Measurements from ENCODE around the gene BMP6.

The BMP6 gene

DNA sequence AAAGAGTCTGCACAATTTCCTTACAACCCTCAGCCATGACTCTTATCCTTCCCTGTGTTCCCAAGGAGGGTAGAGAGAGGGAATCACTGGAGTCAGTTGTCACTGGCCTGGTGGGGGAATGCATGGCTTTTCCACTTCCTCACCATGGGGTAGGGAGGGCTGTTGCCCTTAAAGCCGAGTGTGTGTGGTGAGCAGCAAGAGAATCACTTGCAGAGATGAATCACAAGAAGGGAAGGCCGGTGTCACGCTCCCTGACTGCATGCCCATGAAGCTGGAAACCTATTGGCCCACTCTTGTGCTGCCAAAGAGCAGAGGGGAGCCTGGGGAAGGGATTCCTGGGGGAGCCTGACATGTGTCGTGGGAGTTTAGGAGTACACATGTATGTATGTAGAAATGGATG is 18.1 kb upstream of the BMP6 start:
- no peak for DNase-seq

DNA sequence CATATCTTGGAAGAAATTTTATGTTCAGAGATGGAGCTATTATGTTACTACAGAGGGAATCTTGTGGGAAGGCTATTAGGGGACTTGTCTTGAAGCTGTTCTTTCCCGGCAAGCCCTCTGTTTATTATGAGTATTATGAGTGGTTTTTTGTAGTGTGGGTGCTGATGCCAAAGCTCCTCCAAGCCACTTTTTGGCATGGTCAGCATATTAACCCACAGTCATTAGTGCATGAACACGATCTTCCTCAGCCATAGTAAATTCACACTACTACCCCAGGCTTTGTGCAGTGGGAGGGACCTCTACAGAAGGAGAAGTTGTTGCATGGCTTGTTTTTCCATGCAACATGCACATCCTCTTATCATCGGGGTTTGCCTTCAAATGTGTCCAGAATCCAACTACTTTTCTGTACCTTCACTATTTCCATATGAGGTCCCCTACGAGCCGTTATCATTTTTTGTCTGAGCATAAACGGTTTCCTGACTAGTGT is 6.5 kb upstream of the BMP6 start:
- DNase-seq: no peak

DNA sequence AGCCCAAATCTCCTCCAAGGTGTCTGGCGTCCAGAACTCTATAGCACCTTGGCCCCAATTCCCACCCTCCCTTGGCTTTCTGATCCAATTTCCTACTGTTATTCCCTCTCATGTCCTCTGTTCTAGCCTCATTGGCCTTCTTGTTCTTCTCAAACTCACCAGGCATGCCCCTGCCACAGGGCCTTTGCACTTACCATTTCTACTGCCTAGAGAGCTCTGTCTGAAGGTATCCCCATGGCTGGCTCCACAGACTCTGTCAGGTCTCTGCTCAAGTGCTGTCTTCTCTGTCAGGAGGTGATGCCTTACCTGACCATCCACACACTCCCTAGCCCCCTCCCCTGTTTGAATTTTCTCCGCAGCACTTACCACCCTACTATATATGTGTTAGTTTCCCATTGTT is 5.6 kb upstream of the BMP6 start:
- DNase-seq: no peak

DNA sequence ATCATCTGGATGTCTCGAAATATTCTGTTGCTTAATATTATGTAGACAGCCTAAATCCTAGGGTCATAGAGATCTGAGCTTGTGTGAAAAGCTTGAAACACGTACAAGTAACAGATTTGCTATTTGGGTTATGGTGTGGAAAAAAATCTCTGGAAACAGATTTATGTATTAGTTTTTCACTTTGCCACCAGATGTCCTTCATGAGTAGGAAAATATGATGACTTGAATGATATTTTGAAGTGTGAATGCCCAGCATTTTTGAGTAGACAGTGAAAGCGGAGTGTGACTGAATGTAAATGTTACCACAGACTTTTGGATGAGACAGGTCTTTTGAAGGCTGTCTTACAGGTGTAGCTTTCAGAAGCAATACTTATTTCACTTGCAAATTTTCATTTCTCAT is 4.2 kb upstream of the BMP6 start:
- no peak for DNase-seq

DNA sequence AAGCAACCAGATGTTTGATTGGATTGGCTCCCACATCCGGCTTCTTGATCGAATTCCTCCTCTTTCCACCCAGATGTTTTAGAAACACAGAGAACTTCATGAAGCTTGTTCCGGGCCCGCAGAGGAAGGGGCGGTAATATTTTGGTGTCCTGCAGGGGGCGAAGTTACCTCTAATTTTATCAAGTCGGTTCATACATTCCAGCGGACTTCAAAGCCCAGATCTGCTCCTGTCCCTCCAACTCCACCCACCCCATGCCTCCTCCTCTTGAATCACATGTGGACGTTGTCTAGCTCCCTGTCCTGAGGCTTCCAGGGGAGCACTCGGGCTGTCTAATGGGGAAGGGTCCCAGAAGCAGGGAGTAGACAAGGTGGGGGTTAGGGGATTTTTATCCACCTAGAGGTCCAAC is 2.9 kb upstream of the BMP6 start:
- DNase-seq: peak; percentile 61

DNA sequence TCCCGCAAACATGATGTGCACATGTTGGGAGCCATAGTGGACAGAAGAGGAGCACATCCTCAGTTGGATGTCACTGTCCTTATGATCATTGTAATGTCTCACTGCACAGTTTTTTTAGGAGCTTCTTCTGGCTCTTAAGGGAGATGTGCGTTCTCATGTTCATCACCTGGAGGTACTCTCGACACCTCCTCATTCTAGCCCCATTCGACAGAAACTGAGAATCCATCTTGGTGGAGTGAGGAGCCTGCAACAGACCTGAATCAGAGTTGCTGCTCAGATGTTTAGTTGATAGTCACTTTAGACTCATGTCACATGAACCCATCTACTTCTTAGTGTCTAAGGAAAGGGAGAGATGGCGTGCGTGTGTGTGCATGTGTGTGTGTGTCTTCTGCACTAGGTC is 2.3 kb upstream of the BMP6 start:
- DNase-seq: no peak

DNA sequence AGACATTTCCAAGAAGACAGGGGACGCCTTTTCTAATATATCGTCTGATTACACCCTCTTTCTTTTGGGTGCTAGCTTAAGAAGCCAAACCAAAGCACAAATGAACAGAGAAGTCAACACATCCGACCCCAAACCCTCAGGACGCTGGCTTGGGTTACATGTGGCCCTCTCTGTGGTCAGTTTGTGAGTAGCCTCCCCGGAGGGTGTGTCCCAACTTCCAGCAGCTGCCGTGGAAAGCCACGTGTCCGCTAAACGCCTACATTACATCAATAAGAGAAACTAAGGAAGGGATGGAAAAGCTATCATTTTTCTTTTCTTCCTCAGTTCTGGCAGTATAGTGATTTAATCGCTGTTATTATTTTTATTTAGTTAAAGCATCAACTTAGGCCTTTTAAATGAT is 487 bp upstream of the BMP6 start:
- DNase-seq: no peak

DNA sequence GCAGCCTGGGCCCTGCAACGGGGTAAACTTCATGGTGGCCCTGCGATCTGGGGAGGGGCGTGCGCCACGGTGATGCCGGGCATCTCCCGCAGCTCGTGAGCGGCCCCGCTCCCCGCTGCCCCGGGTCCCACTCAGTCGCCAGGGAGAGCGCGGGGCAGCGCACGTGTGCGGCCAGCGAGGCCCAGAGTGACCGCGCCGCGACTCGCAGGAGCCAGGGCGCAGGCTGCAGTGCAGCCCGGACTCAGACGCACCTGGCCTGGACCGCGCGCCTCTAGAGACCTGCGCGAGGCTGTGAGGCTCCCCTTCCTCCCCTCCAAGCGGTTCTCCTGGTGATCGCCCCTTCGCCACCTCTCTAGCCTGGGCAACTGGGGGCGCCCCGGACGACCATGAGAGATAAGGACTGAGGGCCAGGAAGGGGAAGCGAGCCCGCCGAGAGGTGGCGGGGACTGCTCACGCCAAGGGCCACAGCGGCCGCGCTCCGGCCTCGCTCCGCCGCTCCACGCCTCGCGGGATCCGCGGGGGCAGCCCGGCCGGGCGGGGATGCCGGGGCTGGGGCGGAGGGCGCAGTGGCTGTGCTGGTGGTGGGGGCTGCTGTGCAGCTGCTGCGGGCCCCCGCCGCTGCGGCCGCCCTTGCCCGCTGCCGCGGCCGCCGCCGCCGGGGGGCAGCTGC is 652 bp downstream of the BMP6 start:
- DNase-seq: peak; percentile 82

DNA sequence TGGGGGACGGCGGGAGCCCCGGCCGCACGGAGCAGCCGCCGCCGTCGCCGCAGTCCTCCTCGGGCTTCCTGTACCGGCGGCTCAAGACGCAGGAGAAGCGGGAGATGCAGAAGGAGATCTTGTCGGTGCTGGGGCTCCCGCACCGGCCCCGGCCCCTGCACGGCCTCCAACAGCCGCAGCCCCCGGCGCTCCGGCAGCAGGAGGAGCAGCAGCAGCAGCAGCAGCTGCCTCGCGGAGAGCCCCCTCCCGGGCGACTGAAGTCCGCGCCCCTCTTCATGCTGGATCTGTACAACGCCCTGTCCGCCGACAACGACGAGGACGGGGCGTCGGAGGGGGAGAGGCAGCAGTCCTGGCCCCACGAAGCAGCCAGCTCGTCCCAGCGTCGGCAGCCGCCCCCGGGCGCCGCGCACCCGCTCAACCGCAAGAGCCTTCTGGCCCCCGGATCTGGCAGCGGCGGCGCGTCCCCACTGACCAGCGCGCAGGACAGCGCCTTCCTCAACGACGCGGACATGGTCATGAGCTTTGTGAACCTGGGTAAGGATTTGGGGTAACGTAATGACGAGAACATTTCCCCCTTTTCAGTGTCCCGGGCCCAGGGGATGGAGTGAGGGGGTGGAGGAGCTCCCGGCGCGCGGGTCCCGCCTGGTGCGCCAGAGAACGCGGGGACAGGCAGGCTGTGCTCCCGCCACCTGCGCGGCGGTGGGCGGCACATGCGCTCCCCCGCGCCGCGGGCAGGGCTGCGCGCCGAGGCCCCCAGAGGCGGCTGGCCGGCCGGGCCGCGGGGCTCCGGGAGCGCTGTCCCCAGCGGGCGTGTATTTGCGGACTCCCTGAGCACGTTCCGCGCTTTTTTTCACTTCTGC is 1.4 kb downstream of the BMP6 start:
- DNase-seq: peak; percentile 85

DNA sequence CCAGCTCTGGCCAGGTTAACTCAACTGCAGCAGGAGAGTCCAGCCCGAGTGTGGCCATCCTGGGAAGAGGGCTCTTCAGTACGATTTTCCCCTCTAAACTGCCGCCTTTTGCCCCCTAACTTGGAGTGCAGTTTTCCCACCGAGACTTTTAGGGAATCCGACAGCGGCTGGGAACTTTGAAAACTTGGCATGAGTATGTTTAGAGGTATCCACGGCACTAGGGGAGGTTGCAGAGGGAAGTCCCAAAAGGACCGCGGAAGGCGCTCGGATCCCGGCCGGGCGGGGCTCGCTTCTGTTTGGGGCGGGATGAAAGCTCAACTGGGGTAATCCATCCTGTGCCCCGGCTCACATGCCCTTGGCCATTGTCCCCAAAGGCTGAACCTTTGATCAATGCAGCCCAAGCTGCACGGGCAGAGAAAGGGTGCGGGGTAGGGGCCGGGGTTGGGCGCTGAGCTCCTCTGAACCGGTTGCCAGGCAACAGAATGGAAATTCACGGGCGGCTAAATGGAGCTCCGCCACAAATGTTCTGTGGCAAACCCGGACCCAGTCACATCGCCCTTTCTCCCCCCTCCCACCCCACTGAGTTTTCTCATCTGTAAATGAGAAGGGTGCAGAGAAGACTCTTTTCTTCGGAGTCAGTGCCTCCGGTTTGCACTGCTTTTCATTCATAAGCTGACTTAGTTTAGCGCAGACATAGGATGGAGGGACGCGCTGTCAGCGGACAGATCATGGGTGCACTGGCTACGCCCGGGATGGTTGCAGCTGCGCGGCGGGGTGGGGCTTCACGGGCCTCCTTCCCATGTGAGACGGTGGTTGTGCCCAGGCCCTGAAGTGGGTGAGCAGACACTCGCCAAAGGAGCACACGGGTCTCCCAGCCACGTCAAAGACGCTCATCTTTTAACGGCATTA is 2.3 kb downstream of the BMP6 start:
- peak; percentile 66 for DNase-seq

DNA sequence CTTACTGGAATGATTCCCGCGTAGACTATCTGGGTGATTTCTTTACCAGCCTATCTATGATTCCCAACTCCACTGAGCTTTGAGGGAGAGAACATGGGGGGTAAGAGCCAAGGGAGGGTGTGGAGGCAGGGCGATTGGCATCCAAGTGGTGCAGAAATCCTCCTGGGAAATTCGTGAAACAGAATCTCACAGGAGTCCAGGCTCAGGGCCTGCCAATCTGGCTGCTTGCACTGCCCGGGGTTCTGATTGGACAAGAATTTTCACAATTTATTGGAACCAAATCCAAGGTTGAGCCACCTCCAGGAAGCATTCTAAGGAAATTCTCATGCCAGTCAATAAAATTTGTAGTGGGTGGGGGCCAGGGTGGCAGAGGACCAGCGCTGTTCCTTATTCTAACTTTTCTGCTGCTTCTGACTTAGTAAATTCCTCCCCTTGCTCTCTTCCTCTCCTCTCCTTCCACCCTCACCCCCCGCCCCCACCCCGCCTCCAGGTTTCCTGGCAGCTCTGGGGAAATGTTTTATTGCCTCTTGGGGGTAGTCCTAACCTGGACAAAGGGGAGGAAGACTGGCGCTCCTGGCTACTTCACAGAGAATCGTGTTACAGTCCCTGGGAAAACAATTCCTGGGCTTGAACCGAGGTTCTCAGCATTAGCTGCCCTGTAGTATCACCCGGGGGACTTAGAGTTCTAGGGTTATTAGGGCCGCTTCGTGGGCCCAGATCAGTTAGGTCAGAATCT is 3.1 kb downstream of the BMP6 start:
- peak; percentile 45 for DNase-seq

DNA sequence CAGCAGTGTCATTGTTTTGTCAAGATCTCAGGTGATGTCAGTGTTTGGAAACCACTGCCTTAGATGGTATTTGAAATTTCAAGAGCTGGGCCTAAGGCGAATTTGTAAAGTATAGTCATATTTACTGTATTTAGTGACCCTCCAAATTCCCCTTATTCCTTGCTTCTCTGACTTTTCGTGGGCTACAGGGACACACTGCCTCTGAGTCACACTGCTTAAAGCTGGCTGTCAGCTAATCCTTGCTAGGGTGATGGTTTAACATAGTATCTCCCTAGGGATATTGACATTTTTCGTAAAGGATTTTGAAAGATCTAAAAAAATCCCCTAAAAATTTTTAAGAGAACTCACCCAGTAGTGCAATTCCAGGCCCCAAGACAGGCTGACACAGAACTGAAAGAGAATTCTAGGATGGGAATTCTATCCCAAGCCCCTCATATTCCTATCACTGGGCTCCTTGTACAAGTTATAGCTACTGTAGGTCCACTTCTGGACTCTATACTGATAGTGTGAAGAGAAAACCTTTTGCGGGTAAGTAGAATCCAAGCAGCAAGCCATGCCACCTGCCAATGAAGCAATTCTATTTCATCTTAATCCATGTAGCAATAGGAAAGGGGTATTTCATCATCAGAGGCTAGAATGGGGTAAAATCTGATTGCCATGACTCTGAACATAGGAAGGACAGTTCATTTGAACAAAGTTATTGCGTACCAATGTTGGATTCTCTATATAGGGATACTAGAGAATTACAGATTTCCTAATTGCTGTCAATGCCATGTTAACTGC is 4.3 kb downstream of the BMP6 start:
- DNase-seq: no peak

DNA sequence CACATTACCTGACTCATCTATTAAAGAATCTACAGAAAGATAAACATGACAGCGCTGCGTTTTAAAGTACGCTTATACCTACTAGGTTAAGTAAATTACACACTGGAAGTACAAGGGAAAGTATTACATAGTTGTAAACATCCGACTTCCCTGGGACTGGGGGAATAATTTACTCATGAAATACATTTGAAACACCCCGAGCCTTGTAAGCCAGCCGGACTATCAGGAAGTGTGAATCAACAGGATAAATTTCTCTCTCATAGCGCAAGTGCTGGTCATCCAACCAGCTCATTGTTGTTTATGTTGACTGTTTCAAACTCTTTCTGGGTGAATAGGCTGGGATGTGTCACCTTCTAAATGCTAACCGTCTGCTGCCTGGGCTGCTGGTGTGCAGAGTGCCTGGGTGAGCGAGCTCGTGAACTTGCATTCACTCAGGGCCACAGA is 4.9 kb downstream of the BMP6 start:
- no peak for DNase-seq

DNA sequence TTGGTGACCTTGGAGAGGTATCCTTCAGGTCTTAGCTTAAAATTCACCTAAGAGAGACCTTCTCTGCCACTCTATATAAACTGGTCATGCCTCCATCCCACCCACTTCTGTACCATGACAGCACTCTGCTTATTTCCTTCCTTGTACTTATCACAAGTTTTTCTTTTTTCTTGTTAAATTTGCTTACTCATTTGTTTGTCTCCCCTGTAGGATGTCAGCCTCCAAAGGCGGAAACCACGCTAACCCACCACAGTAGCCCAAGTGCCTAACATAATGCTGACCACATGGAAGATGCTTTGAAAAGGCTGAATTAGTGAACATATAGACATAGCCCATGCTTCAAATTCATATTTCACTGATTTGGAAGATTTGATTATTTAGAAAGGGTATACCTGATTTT is 5.4 kb downstream of the BMP6 start:
- no peak for DNase-seq

DNA sequence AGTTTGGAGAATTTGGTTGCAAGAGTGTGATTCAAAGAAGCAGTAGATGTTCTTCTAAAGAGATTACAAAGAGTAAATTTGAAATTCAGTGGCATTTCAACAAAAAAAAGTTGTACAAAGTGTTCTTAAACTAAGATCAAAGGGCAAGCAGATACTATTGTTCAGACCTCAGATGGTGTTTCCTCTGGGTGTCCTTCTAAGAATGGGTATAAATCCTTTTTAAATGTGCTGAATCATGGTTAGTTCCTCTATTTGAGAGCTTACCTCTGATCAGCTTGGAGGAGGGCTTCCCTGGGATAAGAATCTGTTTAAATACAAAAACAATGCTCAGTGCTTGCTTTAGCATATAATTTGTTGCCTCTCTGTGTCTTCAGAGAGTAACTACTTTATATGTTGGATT is 6.3 kb downstream of the BMP6 start:
- no peak for DNase-seq

DNA sequence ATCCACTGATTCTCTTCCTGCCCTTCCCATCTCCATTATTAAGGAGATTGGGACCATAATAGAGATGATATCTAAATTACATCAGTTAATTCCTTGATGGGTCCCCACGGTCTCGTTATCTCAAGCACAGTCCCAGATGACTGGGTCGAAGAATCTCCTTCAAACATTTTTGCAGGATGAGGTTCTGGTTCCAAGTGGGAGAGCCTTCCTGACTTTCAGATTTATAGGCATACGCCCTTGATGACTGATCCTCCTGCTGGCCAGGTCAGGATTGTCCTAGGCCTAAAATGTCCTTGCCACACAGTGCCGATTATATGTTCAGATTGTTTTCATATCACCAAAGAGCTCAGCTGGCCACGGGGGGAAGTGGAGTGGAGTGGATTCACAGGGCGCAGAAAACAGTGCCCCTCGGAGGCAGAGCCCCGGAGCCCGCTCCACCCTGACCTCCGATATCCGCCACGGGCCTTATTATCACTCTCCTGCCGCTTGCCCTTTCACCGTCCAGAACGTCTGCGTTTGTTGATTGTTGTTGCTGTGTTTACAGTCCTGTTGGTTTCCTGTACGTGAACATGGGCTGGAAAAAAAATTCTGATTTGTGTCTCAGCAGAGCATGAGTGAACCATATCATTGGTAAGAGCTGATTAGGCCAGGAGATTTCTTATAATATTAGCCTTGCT is 8.9 kb downstream of the BMP6 start:
- DNase-seq: no peak

DNA sequence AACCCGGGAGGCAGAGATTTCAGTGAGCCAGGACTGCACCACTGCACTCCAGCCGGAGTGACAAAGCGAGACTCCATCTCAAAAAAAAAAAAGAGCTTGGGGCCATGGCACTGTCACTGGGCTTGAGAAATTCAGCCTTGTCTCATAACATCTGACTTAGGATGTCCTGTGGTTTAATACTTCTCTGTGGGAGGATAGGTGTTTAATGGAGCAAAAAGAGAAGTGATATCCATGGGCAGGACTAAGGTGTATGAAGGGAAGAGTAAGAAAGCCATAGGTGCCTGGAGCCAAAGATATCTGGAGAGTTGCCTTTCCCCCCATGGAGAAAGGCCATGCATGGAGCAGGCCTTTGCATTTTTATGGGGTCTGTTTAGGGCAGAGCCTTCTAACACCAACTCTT is 11.2 kb downstream of the BMP6 start:
- DNase-seq: peak; percentile 11

DNA sequence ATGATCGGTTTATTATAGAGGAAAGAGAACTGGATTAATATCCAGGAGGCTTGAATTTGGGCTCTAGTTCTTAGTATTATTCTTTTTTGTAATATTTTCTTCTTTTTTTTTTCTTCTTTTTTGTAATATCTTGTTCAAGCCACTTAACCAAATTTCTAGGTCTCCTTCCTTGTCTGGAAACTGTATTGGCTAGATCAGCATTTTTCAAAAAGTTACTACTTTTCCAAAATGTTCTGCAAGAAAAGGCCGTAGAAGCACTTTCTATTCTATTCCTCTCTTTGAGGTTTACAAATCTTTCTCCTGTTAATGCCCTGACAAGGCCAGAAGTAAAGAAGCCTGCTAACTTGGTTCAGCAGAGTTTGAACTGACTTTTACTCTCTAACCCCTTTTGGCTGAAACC is 12.0 kb downstream of the BMP6 start:
- no peak for DNase-seq

DNA sequence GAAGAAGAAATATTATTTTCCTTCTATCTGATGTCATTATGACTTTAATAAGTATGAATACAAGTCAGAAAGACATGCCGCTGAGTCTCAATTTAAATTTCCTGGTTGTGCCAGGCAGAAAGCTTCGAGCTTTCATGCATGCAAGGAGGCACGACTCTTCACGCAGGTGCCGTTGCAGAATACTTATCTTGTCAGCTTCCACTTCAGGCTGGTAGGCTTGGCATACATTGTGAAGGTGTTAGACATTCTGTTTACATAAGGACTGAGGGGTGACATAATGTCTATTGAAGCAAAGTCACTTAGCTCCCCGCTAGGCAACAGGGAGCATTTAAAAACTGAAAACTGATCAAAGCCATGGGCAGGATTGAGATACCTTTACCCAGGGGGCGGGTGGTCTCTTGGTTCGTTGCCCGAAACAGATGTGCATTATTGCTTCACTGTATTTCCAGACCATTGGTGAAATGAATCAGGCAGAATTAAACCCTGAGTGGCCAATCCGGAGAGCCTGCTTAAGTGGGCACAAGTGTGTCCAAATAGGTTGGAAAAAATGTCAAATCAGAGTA is 16.4 kb downstream of the BMP6 start:
- no peak for DNase-seq

DNA sequence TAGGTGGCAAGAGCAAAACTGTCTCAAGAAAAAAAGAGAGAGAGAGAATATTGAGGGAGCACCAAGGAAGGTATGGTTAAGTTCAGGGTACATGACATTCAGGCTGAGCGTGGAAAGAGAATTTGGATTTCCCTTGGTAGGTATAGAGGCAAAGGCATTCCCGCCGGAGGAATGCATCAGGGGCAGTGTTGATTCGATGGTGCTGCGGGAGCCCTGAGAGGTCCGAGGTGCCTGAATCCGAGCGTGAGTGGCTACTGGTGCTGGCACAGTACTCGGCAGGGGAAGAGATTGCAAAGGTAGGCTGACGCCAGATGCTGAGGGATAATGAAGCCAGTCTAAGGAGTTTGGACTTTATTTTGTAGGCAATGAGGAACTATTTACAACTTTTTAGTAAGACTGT is 20.0 kb downstream of the BMP6 start:
- no peak for DNase-seq
